C4-2B (cell line): ENCODE measurements around the gene ANXA9.
A peak's percentile ranks its signal among the peaks of the same experiment; 100 is the strongest.

ENCODE experiments used
- CTCF ChIP-seq: fragments of 450-650 bp; conservative IDR thresholded peaks from 2 replicates; pipeline ENCODE4 v1.5.1; 2017; ENCODE audit warnings: mild to moderate bottlenecking
- ZFX ChIP-seq: fragments of 450-650 bp; IDR thresholded peaks from 2 replicates; pipeline ENCODE4 v1.6.1; 2017

DNA sequence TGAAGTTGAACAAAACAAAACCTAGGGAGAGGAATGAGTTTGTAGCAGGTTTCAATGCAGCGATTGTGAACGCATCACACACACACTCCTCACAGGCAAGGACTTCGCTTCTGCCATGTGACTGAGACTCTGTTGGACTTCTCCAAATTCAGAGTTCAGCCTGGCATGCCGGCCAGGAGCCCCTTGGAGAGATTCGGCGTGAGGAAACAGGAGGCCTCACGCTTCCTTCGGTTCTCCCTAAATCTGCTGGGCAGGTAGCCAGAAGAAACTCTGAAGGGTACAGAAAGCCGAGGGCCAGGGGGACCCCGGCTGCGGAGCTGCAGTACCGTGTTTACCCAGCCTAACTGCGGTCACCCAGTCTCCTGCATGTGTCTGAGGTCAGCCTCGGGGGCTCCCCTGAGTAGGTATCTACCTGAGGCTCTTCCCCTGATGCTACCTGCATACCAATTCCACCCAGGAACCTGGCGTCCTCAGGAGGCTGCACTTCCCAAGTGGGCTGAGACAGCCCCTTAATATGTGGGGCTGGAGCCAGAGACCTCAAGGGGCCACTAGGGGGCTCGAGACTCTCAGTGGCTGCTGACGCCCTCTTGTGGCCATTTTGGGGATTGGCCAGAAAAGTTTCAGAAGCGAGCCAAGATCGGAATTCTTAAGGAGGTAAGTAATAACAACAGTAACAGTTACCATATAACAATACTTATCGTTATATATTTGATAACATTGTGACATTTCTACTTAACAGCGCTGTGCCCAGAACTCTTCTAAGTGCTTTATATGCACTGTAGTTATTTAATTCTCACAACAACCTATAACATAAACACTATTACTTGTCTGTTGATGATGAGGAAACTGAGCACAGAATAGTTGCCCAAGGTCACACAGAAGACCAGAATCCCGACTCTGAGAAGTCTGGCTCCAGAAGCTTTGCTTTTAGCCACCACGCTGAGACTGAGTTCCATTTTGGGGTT is 2.7 kb upstream of the ANXA9 start:
- TF ChIP-seq CTCF (peak; percentile 100), ZFX (no peak)
